Measurements from ENCODE around the gene TMEM203. TPM values are rescaled to one million over a fixed set of nuclear protein-coding genes. Genes with fewer than 3 reads are reported as not detected.

TMEM203 gene
- total and polyA plus RNA-seq, 2 of the 4 experiments (the other 2 are of a cell fraction) = 18.8 to 40.6 TPM

- in situ Hi-C loops (cut with MboI; ENCODE audit: low sequenced_read_pairs) (no loop called here), intact Hi-C loops (cut with micrococcal nuclease) (no loop called here), dilution Hi-C loops (cut with HindIII; ENCODE audit: low sequenced_read_pairs, unreplicated experiment) (no loop called here)
- Histone ChIP-seq H2BK5ac (ENCODE audit: low read depth, low read length, poor library complexity, severe bottlenecking) (no peak within 1 kb of the TSS), H2AFZ (replicated peaks; ENCODE audit: low read length, poor library complexity) (peak within 1 kb of the TSS; percentile 90), H3K14ac (replicated peaks; ENCODE audit: low read depth, low read length) (no peak within 1 kb of the TSS; the same call in 1 of the 2 replicates), H3K27ac (ENCODE audit: insufficient read depth, low read length) (peak within 1 kb of the TSS; percentile 15; the same call in 1 of the 2 replicates), H3K9me3 (ENCODE audit: control insufficient read depth, insufficient read depth, low read length) (no peaks in the 10 kb centered on the region), H3K9ac (ENCODE audit: low read depth, low read length) (no peak within 1 kb of the TSS), H2BK120ac (ENCODE audit: low read depth, low read length) (no peak within 1 kb of the TSS), H4K20me1 (ENCODE audit: insufficient read depth, low read length) (no peaks in the 10 kb centered on the region), H3K4me3 (ENCODE audit: insufficient read depth, low read depth, low read length) (peak within 1 kb of the TSS; percentile 33), H3K4me2 (ENCODE audit: low read depth, low read length) (peak within 1 kb of the TSS; percentile 76), H4K5ac (ENCODE audit: low read depth, low read length) (peak within 1 kb of the TSS; percentile 53), H2BK15ac (ENCODE audit: low read depth, low read length) (no peak within 1 kb of the TSS), H3K27me3 (ENCODE audit: control insufficient read depth, insufficient read depth, low read length) (no peaks in the 10 kb centered on the region), H4K91ac (ENCODE audit: insufficient read depth, low read depth, low read length) (no peak within 1 kb of the TSS; the same call in 1 of the 2 replicates), H3K23ac (ENCODE audit: low read depth, low read length) (no peak within 1 kb of the TSS; the same call in 1 of the 2 replicates), H3K4me1 (ENCODE audit: control insufficient read depth, insufficient read depth, low read length) (peaks cover 19% of the 10 kb centered on the region), H3K79me1 (ENCODE audit: low read depth in 1 of 2, low read length in 2 of 2) (peaks cover 0 to 4% of the 10 kb centered on the region in 2 experiments; a peak in 1 of 4 replicates), H3K56ac (ENCODE audit: extremely low read depth, insufficient read depth, low read length) (no peak within 1 kb of the TSS), H3K4ac (ENCODE audit: low read depth, low read length) (peak within 1 kb of the TSS; percentile 56), H2AK5ac (ENCODE audit: low read depth, low read length) (peak within 1 kb of the TSS; percentile 74; the same call in 1 of the 2 replicates), H4K8ac (ENCODE audit: low read depth in 2 of 2, low read length in 2 of 2) (peak within 1 kb of the TSS; percentile 14 to 65; a peak in 3 of 4 replicates), H2BK20ac (ENCODE audit: low read depth, low read length) (no peak within 1 kb of the TSS), H2AK9ac (replicated peaks; ENCODE audit: low read depth, low read length, poor library complexity) (peak within 1 kb of the TSS; percentile 86), H3K9me1 (ENCODE audit: insufficient read depth, low read length) (peaks cover 3% of the 10 kb centered on the region; the same call in 1 of the 2 replicates), H3K18ac (ENCODE audit: low read depth, low read length) (no peak within 1 kb of the TSS), H3K36me3 (ENCODE audit: control insufficient read depth, insufficient read depth, low read length) (no peaks in the 10 kb centered on the region)
- ChIA-PET CTCF (no interaction called here), POLR2A (ENCODE audit: unreplicated experiment) (interaction anchor here (1.1 kb wide), 2 partner anchors 16 to 18 kb away, joined by 3 to 6 read pairs; no protein-coding TSS in a partner anchor)
- no peak for ATAC-seq (ENCODE audit: low read depth)
- 17% methylated on average over 37 of the region's 88 CpGs; no CpG with 5 or more reads in 1 of the 2 experiments for WGBS, 2 experiments (ENCODE audit: extremely low coverage in 2 of 2, insufficient read length in 1 of 2)
- no TSS peak for BruUV-seq (replicated peaks)
- no peak for DNase-seq
- TF ChIP-seq RAD21 (IDR thresholded peaks at IDR 0.05; ENCODE audit: low read length) (no peak), FOS (IDR thresholded peaks at IDR 0.05; ENCODE audit: low read depth, low read length) (no peak), RFX5 (IDR thresholded peaks at IDR 0.05; ENCODE audit: low read depth, low read length) (no peak), RCOR1 (IDR thresholded peaks at IDR 0.05; ENCODE audit: insufficient replicate concordance, low read length) (no peak), CEBPB (IDR thresholded peaks at IDR 0.05; ENCODE audit: low read depth, low read length) (no peak), BHLHE40 (IDR thresholded peaks at IDR 0.05; ENCODE audit: low read depth, low read length) (no peak), NFE2L2 (IDR thresholded peaks at IDR 0.05; ENCODE audit: low read depth, low read length) (no peak), CTCF (conservative IDR thresholded peaks at IDR 0.05; ENCODE audit: low read depth, low read length) (no peak), MAZ (IDR thresholded peaks at IDR 0.05; ENCODE audit: borderline replicate concordance, low read depth, low read length) (no peak), MXI1 (IDR thresholded peaks at IDR 0.05; ENCODE audit: borderline replicate concordance, low read depth, low read length) (no peak), SMC3 (IDR thresholded peaks at IDR 0.05; ENCODE audit: low read depth, low read length) (no peak)
- TF ChIP-seq, protein P1, sequence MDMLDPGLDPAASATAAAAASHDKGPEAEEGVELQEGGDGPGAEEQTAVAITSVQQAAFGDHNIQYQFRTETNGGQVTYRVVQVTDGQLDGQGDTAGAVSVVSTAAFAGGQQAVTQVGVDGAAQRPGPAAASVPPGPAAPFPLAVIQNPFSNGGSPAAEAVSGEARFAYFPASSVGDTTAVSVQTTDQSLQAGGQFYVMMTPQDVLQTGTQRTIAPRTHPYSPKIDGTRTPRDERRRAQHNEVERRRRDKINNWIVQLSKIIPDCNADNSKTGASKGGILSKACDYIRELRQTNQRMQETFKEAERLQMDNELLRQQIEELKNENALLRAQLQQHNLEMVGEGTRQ (IDR thresholded peaks at IDR 0.05; ENCODE audit: low read depth, low read length) = no peak
- TF ChIP-seq, protein P2, sequence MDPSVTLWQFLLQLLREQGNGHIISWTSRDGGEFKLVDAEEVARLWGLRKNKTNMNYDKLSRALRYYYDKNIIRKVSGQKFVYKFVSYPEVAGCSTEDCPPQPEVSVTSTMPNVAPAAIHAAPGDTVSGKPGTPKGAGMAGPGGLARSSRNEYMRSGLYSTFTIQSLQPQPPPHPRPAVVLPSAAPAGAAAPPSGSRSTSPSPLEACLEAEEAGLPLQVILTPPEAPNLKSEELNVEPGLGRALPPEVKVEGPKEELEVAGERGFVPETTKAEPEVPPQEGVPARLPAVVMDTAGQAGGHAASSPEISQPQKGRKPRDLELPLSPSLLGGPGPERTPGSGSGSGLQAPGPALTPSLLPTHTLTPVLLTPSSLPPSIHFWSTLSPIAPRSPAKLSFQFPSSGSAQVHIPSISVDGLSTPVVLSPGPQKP (IDR thresholded peaks at IDR 0.05; ENCODE audit: borderline replicate concordance, low read depth, low read length) = no peak
Measured at GRCh38 chr9:137222190-137223077, 17.0 kb upstream of the TMEM203 start, which contains the start of gene RNF208. Gene RNF208, minus strand, starts transcription at chr9:137222240. Its CDS starts 1,028 bp downstream, at chr9:137221212.

Measured in IMR-90 (cell line).